OCI-LY3 (cell line): ENCODE measurements around the gene R3HDM2.

Source experiments
- H2AFZ ChIP-seq: fragments of 200-600, 300-600 bp; shearing (Covaris generic); 2 replicates; pipeline ENCODE4 v1.6.0; 2014; ENCODE audit warnings: antibody characterized with exemption, low read depth, low read length
- H3K27ac ChIP-seq: fragments of 200-600, 300-600 bp; sonication (generic); 2 replicates; pipeline ENCODE4 v1.5.1; 2014; ENCODE audit warnings: mild to moderate bottlenecking, low read length, moderate library complexity, mixed read lengths
- H3K27me3 ChIP-seq: fragments of 200-600, 300-600 bp; sonication (generic); 2 replicates; pipeline ENCODE4 v1.6.1; 2014; ENCODE audit warnings: low read depth, low read length, mixed read lengths
- H3K36me3 ChIP-seq: fragments of 200-600, 300-600 bp; sonication (generic); replicated peaks from 2 replicates; pipeline ENCODE3; 2014; ENCODE audit warnings: low read depth, low read length, mixed read lengths
- H3K4me1 ChIP-seq: fragments of 300-600, 200-600 bp; sonication (generic); 2 replicates; pipeline ENCODE4 v1.6.1; 2014; ENCODE audit warnings: low read length, mixed read lengths
- H3K4me2 ChIP-seq: fragments of 200-600, 300-600 bp; sonication (generic); 2 replicates; pipeline ENCODE4 v1.6.1; 2014; ENCODE audit warnings: low read length, mixed read lengths
- H3K4me3 ChIP-seq: fragments of 300-600, 200-600 bp; sonication (generic); 2 replicates; pipeline ENCODE4 v1.5.1; 2014; ENCODE audit warnings: antibody characterized with exemption, mild to moderate bottlenecking, low read length, moderate library complexity
- H3K79me2 ChIP-seq: fragments of 300-600, 200-600 bp; shearing (Covaris generic); 2 replicates; pipeline ENCODE4 v1.6.1; 2014; ENCODE audit warnings: mild to moderate bottlenecking, low read length, mixed read lengths
- H3K9ac ChIP-seq: fragments of 300-600, 200-600 bp; shearing (Covaris generic); 2 replicates; pipeline ENCODE4 v1.6.0; 2014; ENCODE audit warnings: mild to moderate bottlenecking, low read length, moderate library complexity
- H3K9me3 ChIP-seq: fragments of 200-600, 300-600 bp; shearing (Covaris generic); 2 replicates; pipeline ENCODE4 v1.6.1; 2014; ENCODE audit warnings: low read length, mixed read lengths; ENCODE audit not compliant: insufficient read depth
- H4K20me1 ChIP-seq: fragments of 200-600, 300-600 bp; sonication (generic); 2 replicates; pipeline ENCODE4 v1.6.1; 2016; ENCODE audit warnings: low read length, mixed read lengths; ENCODE audit not compliant: insufficient read depth
- CTCF ChIP-seq: fragments of 200-600, 300-600 bp; sonication (generic); IDR thresholded peaks from 2 replicates; pipeline ENCODE4 v1.5.1; 2014; ENCODE audit warnings: antibody characterized with exemption, low read length, low read depth
- EZH2phosphoT487 ChIP-seq: fragments of 200-600 bp; shearing (Covaris generic); IDR thresholded peaks from 2 replicates; pipeline ENCODE4 v1.6.1; 2018; ENCODE audit warnings: antibody characterized with exemption, mixed run types, low read depth

Gene R3HDM2

GRCh38 chr12:57334219-57334618, 96.6 kb downstream of the R3HDM2 start:
- H3K36me3 ChIP-seq: no peaks in the 10 kb centered on the region
- no peaks in the 10 kb centered on the region for H3K79me2 ChIP-seq

DNA sequence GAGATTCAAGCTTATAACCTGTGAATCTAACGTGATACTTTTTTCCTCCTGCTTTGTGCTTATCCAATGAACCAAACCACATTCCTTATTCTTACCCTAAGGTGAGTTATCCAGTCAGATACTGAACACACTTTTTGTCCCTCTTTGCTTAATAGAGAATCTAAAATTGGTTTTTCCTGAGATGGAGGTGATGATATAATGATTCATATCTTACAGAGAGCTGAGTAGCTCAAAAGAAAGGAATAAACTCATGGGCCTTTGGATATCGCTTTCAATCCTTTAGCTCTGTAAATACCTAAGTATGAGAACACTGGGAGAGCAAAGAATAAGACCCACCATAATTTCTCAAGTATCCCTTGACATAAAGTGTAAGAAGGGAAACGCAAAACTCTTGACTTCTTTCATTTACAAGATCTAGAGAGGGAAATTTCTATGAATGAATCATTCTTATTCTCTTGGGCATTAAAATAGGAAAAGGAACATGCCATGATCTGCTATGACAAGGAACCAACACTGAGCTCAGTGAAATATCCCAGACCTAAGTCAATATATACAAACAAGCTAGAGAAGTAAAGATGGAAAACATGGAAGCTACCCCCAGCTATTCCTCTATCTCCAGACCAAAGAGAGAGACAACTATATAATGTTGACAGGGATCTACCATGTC, 98.1 kb downstream of the R3HDM2 start:
- H3K79me2 ChIP-seq: no peaks in the 10 kb centered on the region
- H3K4me2 ChIP-seq: no peak overlapping the region
- H3K27me3 ChIP-seq: no peaks in the 10 kb centered on the region
- no peak overlapping the region for H2AFZ ChIP-seq
- H3K4me1 ChIP-seq: no peaks in the 10 kb centered on the region
- H3K4me3 ChIP-seq: no peak overlapping the region
- no peaks in the 10 kb centered on the region for H3K36me3 ChIP-seq
- TF ChIP-seq CTCF (no peak), EZH2phosphoT487 (no peak)
- H4K20me1 ChIP-seq: no peaks in the 10 kb centered on the region
- no peak overlapping the region for H3K9ac ChIP-seq
- H3K27ac ChIP-seq: no peak overlapping the region
- no peaks in the 10 kb centered on the region for H3K9me3 ChIP-seq

More at GRCh38 chr12:57334219-57334618, 96.6 kb downstream of the R3HDM2 start:
- H4K20me1 ChIP-seq: no peaks in the 10 kb centered on the region
- no peak overlapping the region for H3K4me2 ChIP-seq
- no peak for TF ChIP-seq CTCF
- TF ChIP-seq EZH2phosphoT487: no peak
- no peak overlapping the region for H3K9ac ChIP-seq
- no peaks in the 10 kb centered on the region for H3K27me3 ChIP-seq
- H2AFZ ChIP-seq: no peak overlapping the region
- H3K27ac ChIP-seq: no peak overlapping the region
- no peaks in the 10 kb centered on the region for H3K9me3 ChIP-seq
- H3K4me1 ChIP-seq: no peaks in the 10 kb centered on the region
- no peak overlapping the region for H3K4me3 ChIP-seq

- H2AFZ ChIP-seq: no peak overlapping the region
- no peaks in the 10 kb centered on the region for H3K9me3 ChIP-seq
- no peaks in the 10 kb centered on the region for H3K36me3 ChIP-seq
- no peak overlapping the region for H3K9ac ChIP-seq
- no peaks in the 10 kb centered on the region for H3K79me2 ChIP-seq
- H4K20me1 ChIP-seq: no peaks in the 10 kb centered on the region
- H3K4me3 ChIP-seq: no peak overlapping the region
- H3K27me3 ChIP-seq: no peaks in the 10 kb centered on the region
- H3K4me1 ChIP-seq: no peaks in the 10 kb centered on the region
- no peak overlapping the region for H3K27ac ChIP-seq
- no peak overlapping the region for H3K4me2 ChIP-seq
- TF ChIP-seq CTCF: no peak
- TF ChIP-seq EZH2phosphoT487: no peak
These were observed 99.9 kb downstream of the R3HDM2 start for GRCh38 chr12:57330992-57331391.

- no peak overlapping the region for H3K9ac ChIP-seq
- no peaks in the 10 kb centered on the region for H3K79me2 ChIP-seq
- H2AFZ ChIP-seq: no peak overlapping the region
- no peaks in the 10 kb centered on the region for H3K4me1 ChIP-seq
- no peaks in the 10 kb centered on the region for H3K27me3 ChIP-seq
- TF ChIP-seq EZH2phosphoT487: no peak
- no peak for TF ChIP-seq CTCF
- no peak overlapping the region for H3K4me3 ChIP-seq
- H3K4me2 ChIP-seq: no peak overlapping the region
- H4K20me1 ChIP-seq: no peaks in the 10 kb centered on the region
- no peaks in the 10 kb centered on the region for H3K36me3 ChIP-seq
- H3K9me3 ChIP-seq: no peaks in the 10 kb centered on the region
- no peak overlapping the region for H3K27ac ChIP-seq
These were observed 101.6 kb downstream of the R3HDM2 start for GRCh38 chr12:57329219-57329618.
